Progenitor cell of endocrine pancreas (in vitro differentiated cells): ENCODE measurements around the gene DTWD1. TPM values are rescaled to one million over a fixed set of nuclear protein-coding genes. Genes with fewer than 3 reads are reported as not detected.

Source experiments
- DNase-seq: peaks from one replicate; pipeline ENCODE4 v3.0.0; 2021; ENCODE audit warnings: low spot score; ENCODE audit not compliant: unreplicated experiment
- H3K27ac Mint-ChIP-seq: 2 replicates; pipeline ENCODE4 v1.8.0; 2021; ENCODE audit warnings: mild to moderate bottlenecking, moderate library complexity, mixed read lengths
- H3K27me3 Mint-ChIP-seq: 2 replicates; pipeline ENCODE4 v1.8.0; 2021; ENCODE audit warnings: mixed read lengths
- H3K36me3 Mint-ChIP-seq: 2 replicates; pipeline ENCODE4 v1.8.0; 2022; ENCODE audit warnings: mixed read lengths; ENCODE audit not compliant: insufficient read depth
- H3K4me1 Mint-ChIP-seq: 2 replicates; pipeline ENCODE4 v1.8.0; 2021; ENCODE audit warnings: low read depth, mixed read lengths
- H3K4me3 Mint-ChIP-seq: 2 replicates; pipeline ENCODE4 v1.8.0; 2021; ENCODE audit warnings: low read depth, mild to moderate bottlenecking, moderate library complexity, mixed read lengths
- H3K9me3 Mint-ChIP-seq: 2 replicates; pipeline ENCODE4 v1.8.0; 2021; ENCODE audit warnings: low read depth, mixed read lengths
- total RNA-seq: library from RNA; stranded (reverse); gene quantifications from 2 replicates; pipeline ENCODE4 v1.2.1, GENCODE V29; 2021
- TF ChIP-seq, protein P1 (sequence below): fragments of 200-600 bp; sonication (generic); IDR thresholded peaks from one replicate; pipeline ENCODE4 v1.5.0; 2021; ENCODE audit warnings: antibody characterized with exemption, mild to moderate bottlenecking; ENCODE audit not compliant: unreplicated experiment

The DTWD1 gene
- total RNA-seq, 1 donor from 2014 or later, result 37.2 TPM

DNA sequence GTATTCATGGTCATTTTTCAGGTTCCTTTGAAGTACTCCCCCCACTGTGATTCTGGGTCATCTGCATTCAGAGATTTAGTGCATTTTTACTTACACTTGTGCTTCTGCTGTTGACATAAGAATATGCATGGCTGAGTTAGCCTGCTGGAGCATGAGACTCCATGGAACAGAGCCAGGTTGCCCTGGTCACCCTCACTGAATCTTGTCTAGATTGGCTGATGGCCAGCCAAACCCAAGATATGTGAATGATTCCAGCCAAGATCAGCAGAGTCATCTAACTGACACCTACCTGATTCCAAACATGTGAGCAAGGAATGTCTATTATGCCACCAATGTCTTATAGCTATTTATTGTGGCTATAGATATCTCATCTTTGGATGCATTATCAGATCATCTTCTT is 25.1 kb downstream of the DTWD1 start:
- TF ChIP-seq, protein P1, sequence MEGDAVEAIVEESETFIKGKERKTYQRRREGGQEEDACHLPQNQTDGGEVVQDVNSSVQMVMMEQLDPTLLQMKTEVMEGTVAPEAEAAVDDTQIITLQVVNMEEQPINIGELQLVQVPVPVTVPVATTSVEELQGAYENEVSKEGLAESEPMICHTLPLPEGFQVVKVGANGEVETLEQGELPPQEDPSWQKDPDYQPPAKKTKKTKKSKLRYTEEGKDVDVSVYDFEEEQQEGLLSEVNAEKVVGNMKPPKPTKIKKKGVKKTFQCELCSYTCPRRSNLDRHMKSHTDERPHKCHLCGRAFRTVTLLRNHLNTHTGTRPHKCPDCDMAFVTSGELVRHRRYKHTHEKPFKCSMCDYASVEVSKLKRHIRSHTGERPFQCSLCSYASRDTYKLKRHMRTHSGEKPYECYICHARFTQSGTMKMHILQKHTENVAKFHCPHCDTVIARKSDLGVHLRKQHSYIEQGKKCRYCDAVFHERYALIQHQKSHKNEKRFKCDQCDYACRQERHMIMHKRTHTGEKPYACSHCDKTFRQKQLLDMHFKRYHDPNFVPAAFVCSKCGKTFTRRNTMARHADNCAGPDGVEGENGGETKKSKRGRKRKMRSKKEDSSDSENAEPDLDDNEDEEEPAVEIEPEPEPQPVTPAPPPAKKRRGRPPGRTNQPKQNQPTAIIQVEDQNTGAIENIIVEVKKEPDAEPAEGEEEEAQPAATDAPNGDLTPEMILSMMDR, result no peak
- DNase-seq, result no peak
- Mint-ChIP-seq H3K4me3 (no peak overlapping the region), H3K9me3 (no peaks in the 10 kb centered on the region), H3K27ac (no peak overlapping the region), H3K36me3 (peaks cover 4% of the 10 kb centered on the region), H3K27me3 (no peaks in the 10 kb centered on the region), H3K4me1 (peaks cover 6% of the 10 kb centered on the region)

DNA sequence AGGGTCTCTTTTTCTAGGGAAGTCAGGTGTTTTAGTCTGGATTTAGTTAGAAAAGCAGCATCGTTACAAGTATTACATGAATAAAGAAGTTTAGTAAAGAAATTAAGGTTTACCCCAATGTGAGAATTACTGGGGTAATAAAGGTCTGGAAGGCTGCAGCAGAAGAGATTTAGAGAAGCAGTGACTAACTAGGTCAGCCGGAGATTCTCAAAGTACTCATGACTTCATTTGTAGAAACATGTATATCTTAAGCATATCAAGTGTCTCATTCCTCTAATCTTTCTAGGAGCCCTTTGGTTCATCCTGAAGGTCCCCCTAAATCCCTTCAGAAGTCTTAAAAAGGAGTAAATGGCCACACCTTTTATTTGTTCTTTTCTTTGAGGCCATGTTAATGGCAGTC is 26.0 kb downstream of the DTWD1 start:
- TF ChIP-seq, protein P1, result no peak
- no peak overlapping the region for H3K27ac Mint-ChIP-seq
- peaks cover 2% of the 10 kb centered on the region for H3K36me3 Mint-ChIP-seq
- no peak overlapping the region for H3K4me3 Mint-ChIP-seq
- H3K27me3 Mint-ChIP-seq, result no peaks in the 10 kb centered on the region
- DNase-seq, result no peak
- H3K4me1 Mint-ChIP-seq, result peaks cover 6% of the 10 kb centered on the region
- no peaks in the 10 kb centered on the region for H3K9me3 Mint-ChIP-seq

DNA sequence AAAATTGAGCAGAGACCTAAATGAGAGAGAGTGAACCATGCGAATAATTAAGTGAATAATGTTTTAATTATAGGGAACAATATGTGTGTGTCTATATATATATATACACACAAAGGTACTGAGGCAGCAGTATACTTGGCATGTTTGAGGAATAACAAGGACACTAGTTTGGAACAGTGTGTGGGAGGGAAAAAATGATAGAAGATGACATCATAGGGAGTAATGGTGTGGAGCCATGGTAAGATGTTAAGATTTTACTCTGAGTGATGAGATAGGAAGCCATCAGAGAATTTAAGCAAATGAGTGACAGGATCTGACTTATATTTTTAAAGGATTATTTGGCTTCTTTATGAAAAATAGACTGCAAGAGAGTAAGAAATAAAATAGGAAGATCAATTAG is 29.1 kb downstream of the DTWD1 start:
- TF ChIP-seq, protein P1, result no peak
- Mint-ChIP-seq H3K27ac (no peak overlapping the region), H3K27me3 (no peaks in the 10 kb centered on the region), H3K36me3 (no peaks in the 10 kb centered on the region), H3K4me3 (no peak overlapping the region), H3K9me3 (peaks cover 18% of the 10 kb centered on the region), H3K4me1 (peaks cover 6% of the 10 kb centered on the region)
- no peak for DNase-seq

DNA sequence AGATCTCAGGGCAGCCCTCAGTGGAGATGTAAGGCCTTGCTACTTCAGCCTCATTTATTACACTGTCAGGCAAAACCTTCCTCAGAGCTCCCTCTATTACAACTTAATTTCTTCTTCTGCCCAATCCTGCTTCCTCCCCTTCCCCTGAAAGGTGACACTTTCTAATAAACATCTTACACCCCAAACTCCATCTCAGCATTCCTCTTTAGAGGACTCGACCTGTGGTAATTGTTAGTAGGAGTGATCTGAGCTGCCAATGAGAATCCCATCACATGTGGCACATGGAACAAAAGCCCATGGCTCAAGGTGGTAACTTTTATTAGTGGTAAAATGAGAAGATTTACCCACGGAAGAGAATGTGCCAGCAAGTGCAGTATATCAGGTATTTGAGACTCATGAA is 29.8 kb downstream of the DTWD1 start:
- Mint-ChIP-seq H3K4me3 (no peak overlapping the region), H3K36me3 (no peaks in the 10 kb centered on the region), H3K9me3 (peaks cover 22% of the 10 kb centered on the region), H3K27me3 (no peaks in the 10 kb centered on the region), H3K4me1 (peaks cover 6% of the 10 kb centered on the region), H3K27ac (no peak overlapping the region)
- TF ChIP-seq, protein P1, result no peak
- DNase-seq, result no peak

DNA sequence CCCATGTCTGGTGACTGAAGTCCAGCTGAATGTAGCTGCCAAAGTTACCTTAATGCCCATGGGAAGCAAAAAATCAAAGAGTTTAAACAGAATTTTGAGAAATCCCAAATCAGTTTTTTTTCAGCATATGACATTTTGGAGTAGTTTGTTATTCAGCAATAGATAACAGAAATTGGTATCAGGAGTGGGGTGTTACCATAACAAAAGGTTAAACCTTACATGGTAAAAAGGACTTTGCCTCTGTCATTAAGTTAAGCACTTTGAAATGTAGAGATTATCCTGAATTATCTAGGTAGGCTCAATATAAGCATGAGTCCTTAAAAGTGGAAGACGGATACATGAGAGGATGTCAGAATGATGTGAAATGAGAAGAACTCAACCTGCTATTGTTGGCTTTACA is 32.1 kb downstream of the DTWD1 start:
- no peaks in the 10 kb centered on the region for H3K36me3 Mint-ChIP-seq
- peaks cover 6% of the 10 kb centered on the region for H3K4me1 Mint-ChIP-seq
- TF ChIP-seq, protein P1, result no peak
- H3K27me3 Mint-ChIP-seq, result no peaks in the 10 kb centered on the region
- H3K4me3 Mint-ChIP-seq, result no peak overlapping the region
- H3K27ac Mint-ChIP-seq, result no peak overlapping the region
- H3K9me3 Mint-ChIP-seq, result peaks cover 27% of the 10 kb centered on the region
- DNase-seq, result no peak
